Activated naive CD8-positive, alpha-beta T cell treated with anti-CD3 and anti-CD28 coated beads, Interleukin-2, amount 50 U/mL, for 24 hours (primary cell): Measurements from ENCODE around the gene SEZ6.
A peak's percentile ranks its signal among the peaks of the same experiment; 100 is the strongest.
"Not testable (repeated sequence)": the region's sequence is repeated elsewhere in the genome, so short reads cannot be mapped to it uniquely, and the experiment has no call there.

ENCODE experiments used
- ATAC-seq: fragments of 150-1000 bp; cut with Tn5 transposase; one replicate; pipeline ENCODE4 v1.10.0; 2021
- DNase-seq: peaks from one replicate; pipeline ENCODE4 v3.0.0; 2021
- H3K27ac Mint-ChIP-seq: one replicate; pipeline ENCODE4 v1.8.0; 2021; ENCODE audit warnings: mild to moderate bottlenecking, mixed read lengths
- H3K27me3 Mint-ChIP-seq: one replicate; pipeline ENCODE4 v1.8.0; 2021; ENCODE audit warnings: mixed read lengths
- H3K36me3 Mint-ChIP-seq: one replicate; pipeline ENCODE4 v1.8.0; 2021; ENCODE audit warnings: low read depth, mixed read lengths
- H3K4me1 Mint-ChIP-seq: one replicate; pipeline ENCODE4 v1.8.0; 2021; ENCODE audit warnings: mixed read lengths
- H3K4me3 Mint-ChIP-seq: one replicate; pipeline ENCODE4 v1.8.0; 2021; ENCODE audit warnings: mild to moderate bottlenecking, moderate library complexity, mixed read lengths
- H3K9me3 Mint-ChIP-seq: one replicate; pipeline ENCODE4 v1.8.0; 2021; ENCODE audit warnings: mixed read lengths

SEZ6 gene

GRCh38 chr17:28940675-28941074 lies 65.2 kb downstream of the SEZ6 start:
- Mint-ChIP-seq H3K9me3 (no peaks in the 10 kb centered on the region), H3K27ac (no peak overlapping the region), H3K4me3 (no peak overlapping the region), H3K36me3 (peaks cover 37% of the 10 kb centered on the region), H3K4me1 (peaks cover 87% of the 10 kb centered on the region), H3K27me3 (no peaks in the 10 kb centered on the region)
- ATAC-seq (no peak), DNase-seq (no peak)

- Mint-ChIP-seq H3K27me3 (no peaks in the 10 kb centered on the region), H3K9me3 (no peaks in the 10 kb centered on the region), H3K36me3 (peaks cover 33% of the 10 kb centered on the region), H3K4me3 (no peak overlapping the region), H3K27ac (no peak overlapping the region), H3K4me1 (peaks cover 83% of the 10 kb centered on the region)
- DNase-seq (no peak), ATAC-seq (no peak)
These were observed 65.7 kb downstream of the SEZ6 start for GRCh38 chr17:28940142-28940541.

- H3K4me1 Mint-ChIP-seq = peaks cover 79% of the 10 kb centered on the region
- ATAC-seq (no peak), DNase-seq (no peak)
- no peak overlapping the region for H3K27ac Mint-ChIP-seq
- H3K27me3 Mint-ChIP-seq = no peaks in the 10 kb centered on the region
- H3K9me3 Mint-ChIP-seq = no peaks in the 10 kb centered on the region
- peaks cover 31% of the 10 kb centered on the region for H3K36me3 Mint-ChIP-seq
- no peak overlapping the region for H3K4me3 Mint-ChIP-seq
These were observed 67.3 kb downstream of the SEZ6 start for GRCh38 chr17:28938552-28938951.

GRCh38 chr17:28937044-28937729 lies 68.6 kb downstream of the SEZ6 start:
- no peak for DNase-seq
- no peak for ATAC-seq
- Mint-ChIP-seq H3K4me1 (peaks cover 76% of the 10 kb centered on the region), H3K36me3 (peaks cover 23% of the 10 kb centered on the region), H3K27ac (no peak overlapping the region), H3K4me3 (no peak overlapping the region), H3K9me3 (no peaks in the 10 kb centered on the region), H3K27me3 (no peaks in the 10 kb centered on the region)

- DNase-seq (no peak), ATAC-seq (no peak)
- H3K27ac Mint-ChIP-seq = peak overlapping the region; percentile 20
- H3K4me3 Mint-ChIP-seq = no peak overlapping the region
- H3K4me1 Mint-ChIP-seq = peaks cover 69% of the 10 kb centered on the region
- peaks cover 25% of the 10 kb centered on the region for H3K36me3 Mint-ChIP-seq
- no peaks in the 10 kb centered on the region for H3K9me3 Mint-ChIP-seq
- H3K27me3 Mint-ChIP-seq = no peaks in the 10 kb centered on the region
These were observed 69.9 kb downstream of the SEZ6 start for GRCh38 chr17:28935744-28936460.

GRCh38 chr17:28934508-28934907 lies 71.3 kb downstream of the SEZ6 start:
- peaks cover 63% of the 10 kb centered on the region for H3K4me1 Mint-ChIP-seq
- H3K9me3 Mint-ChIP-seq, DNase-seq, H3K4me3 Mint-ChIP-seq, H3K27me3 Mint-ChIP-seq, ATAC-seq: not testable (repeated sequence)
- H3K36me3 Mint-ChIP-seq = peaks cover 31% of the 10 kb centered on the region
- H3K27ac Mint-ChIP-seq = peak overlapping the region; percentile 26

- peaks cover 67% of the 10 kb centered on the region for H3K4me1 Mint-ChIP-seq
- H3K36me3 Mint-ChIP-seq = peaks cover 65% of the 10 kb centered on the region
- H3K4me3 Mint-ChIP-seq = no peak overlapping the region
These were observed 76.0 kb downstream of the SEZ6 start for GRCh38 chr17:28929787-28930186.

GRCh38 chr17:28928061-28928460 lies 77.8 kb downstream of the SEZ6 start:
- Mint-ChIP-seq H3K36me3 (peaks cover 71% of the 10 kb centered on the region), H3K4me1 (peaks cover 67% of the 10 kb centered on the region), H3K4me3 (no peak overlapping the region), H3K27ac (peak overlapping the region; percentile 52), H3K9me3 (peaks cover 10% of the 10 kb centered on the region), H3K27me3 (no peaks in the 10 kb centered on the region)
- DNase-seq = peak; percentile 18
- peak; percentile 69 for ATAC-seq

More at GRCh38 chr17:28929787-28930186, 76.0 kb downstream of the SEZ6 start:
- DNase-seq = no peak
- ATAC-seq = no peak
- peak overlapping the region; percentile 9 for H3K27ac Mint-ChIP-seq
- H3K27me3 Mint-ChIP-seq = no peaks in the 10 kb centered on the region
- H3K9me3 Mint-ChIP-seq = peaks cover 10% of the 10 kb centered on the region

- Mint-ChIP-seq H3K9me3 (peaks cover 10% of the 10 kb centered on the region), H3K27me3 (no peaks in the 10 kb centered on the region), H3K27ac (peak overlapping the region; percentile 88), H3K4me1 (peaks cover 66% of the 10 kb centered on the region), H3K4me3 (no peak overlapping the region), H3K36me3 (peaks cover 76% of the 10 kb centered on the region)
- ATAC-seq = no peak
- DNase-seq = no peak
These were observed 79.0 kb downstream of the SEZ6 start for GRCh38 chr17:28926786-28927185.

GRCh38 chr17:28926366-28926765 lies 79.5 kb downstream of the SEZ6 start:
- Mint-ChIP-seq H3K4me1 (peaks cover 63% of the 10 kb centered on the region), H3K36me3 (peaks cover 78% of the 10 kb centered on the region), H3K27ac (peak overlapping the region; percentile 88), H3K27me3 (no peaks in the 10 kb centered on the region), H3K4me3 (peak overlapping the region; percentile 43), H3K9me3 (peaks cover 10% of the 10 kb centered on the region)
- no peak for DNase-seq
- ATAC-seq = no peak

- H3K9me3 Mint-ChIP-seq = peaks cover 10% of the 10 kb centered on the region
- peak overlapping the region; percentile 88 for H3K27ac Mint-ChIP-seq
- ATAC-seq (peak; percentile 88), DNase-seq (peak; percentile 14)
- peak overlapping the region; percentile 43 for H3K4me3 Mint-ChIP-seq
- H3K4me1 Mint-ChIP-seq = peaks cover 63% of the 10 kb centered on the region
- H3K27me3 Mint-ChIP-seq = no peaks in the 10 kb centered on the region
- H3K36me3 Mint-ChIP-seq = peaks cover 79% of the 10 kb centered on the region
These were observed 79.9 kb downstream of the SEZ6 start for GRCh38 chr17:28925912-28926365.

- Mint-ChIP-seq H3K4me3 (no peak overlapping the region), H3K4me1 (peaks cover 22% of the 10 kb centered on the region), H3K9me3 (no peaks in the 10 kb centered on the region), H3K27ac (no peak overlapping the region), H3K36me3 (peaks cover 68% of the 10 kb centered on the region), H3K27me3 (no peaks in the 10 kb centered on the region)
- no peak for DNase-seq
- ATAC-seq = no peak
These were observed 85.6 kb downstream of the SEZ6 start for GRCh38 chr17:28920201-28920600.

- no peaks in the 10 kb centered on the region for H3K27me3 Mint-ChIP-seq
- H3K9me3 Mint-ChIP-seq = no peaks in the 10 kb centered on the region
- peaks cover 13% of the 10 kb centered on the region for H3K4me1 Mint-ChIP-seq
- ATAC-seq (no peak), DNase-seq (no peak)
- H3K4me3 Mint-ChIP-seq = no peak overlapping the region
- peak overlapping the region; percentile 48 for H3K27ac Mint-ChIP-seq
- H3K36me3 Mint-ChIP-seq = peaks cover 68% of the 10 kb centered on the region
These were observed 87.5 kb downstream of the SEZ6 start for GRCh38 chr17:28918295-28918694.

GRCh38 chr17:28917465-28917864 lies 88.4 kb downstream of the SEZ6 start:
- H3K27me3 Mint-ChIP-seq = no peaks in the 10 kb centered on the region
- H3K9me3 Mint-ChIP-seq = no peaks in the 10 kb centered on the region
- H3K36me3 Mint-ChIP-seq = peaks cover 68% of the 10 kb centered on the region
- DNase-seq (no peak), ATAC-seq (no peak)
- H3K4me3 Mint-ChIP-seq = no peak overlapping the region
- peaks cover 10% of the 10 kb centered on the region for H3K4me1 Mint-ChIP-seq
- no peak overlapping the region for H3K27ac Mint-ChIP-seq

GRCh38 chr17:28917029-28917428 lies 88.8 kb downstream of the SEZ6 start:
- no peaks in the 10 kb centered on the region for H3K27me3 Mint-ChIP-seq
- H3K4me1 Mint-ChIP-seq = peaks cover 10% of the 10 kb centered on the region
- no peak for DNase-seq
- no peaks in the 10 kb centered on the region for H3K9me3 Mint-ChIP-seq
- no peak for ATAC-seq
- H3K4me3 Mint-ChIP-seq = no peak overlapping the region
- peaks cover 70% of the 10 kb centered on the region for H3K36me3 Mint-ChIP-seq
- H3K27ac Mint-ChIP-seq = no peak overlapping the region
